ENCODE measurements around the gene TPRN.

Gene TPRN

DNA sequence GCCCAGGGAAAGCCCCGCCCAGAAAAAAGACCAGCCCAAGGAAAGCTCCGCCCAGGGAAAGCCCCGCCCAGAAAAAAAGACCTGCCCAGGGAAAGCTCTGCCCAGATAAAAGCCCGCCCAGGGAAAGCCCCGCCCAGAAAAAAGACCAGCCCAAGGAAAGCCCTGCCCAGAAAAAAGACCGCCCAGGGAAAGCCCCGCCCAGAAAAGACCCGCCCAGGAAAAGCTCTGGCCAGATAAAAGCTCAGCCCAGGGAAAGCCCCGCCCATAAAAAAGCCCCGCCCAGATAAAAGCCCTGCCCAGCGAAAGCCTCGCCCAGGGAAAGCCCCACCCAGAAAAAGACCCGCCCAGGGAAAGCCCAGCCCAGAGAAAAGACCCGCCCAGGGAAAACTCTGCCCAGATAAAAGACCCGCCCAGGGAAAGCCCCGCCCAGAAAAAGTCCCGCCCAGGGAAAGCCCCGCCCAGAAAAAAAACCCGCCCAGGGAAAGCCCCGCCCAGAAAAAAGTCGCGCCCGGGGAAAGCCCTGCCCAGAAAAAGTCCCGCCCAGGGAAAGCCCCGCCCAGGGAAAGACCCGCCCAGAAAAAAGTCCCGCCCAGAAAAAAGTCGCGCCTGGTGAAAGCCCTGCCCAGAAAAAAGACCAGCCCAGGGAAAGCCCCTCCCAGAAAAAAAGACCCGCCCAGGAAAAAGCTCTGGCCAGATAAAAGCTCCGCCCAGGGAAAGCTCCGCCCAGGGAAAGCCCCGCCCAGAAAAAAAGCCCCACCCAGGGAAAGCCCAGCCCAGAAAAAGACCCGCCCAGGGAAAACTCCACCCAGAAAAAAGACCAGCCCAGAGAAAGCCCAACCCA lies 49.7 kb downstream of the TPRN start:
- TF ChIP-seq, protein P1, sequence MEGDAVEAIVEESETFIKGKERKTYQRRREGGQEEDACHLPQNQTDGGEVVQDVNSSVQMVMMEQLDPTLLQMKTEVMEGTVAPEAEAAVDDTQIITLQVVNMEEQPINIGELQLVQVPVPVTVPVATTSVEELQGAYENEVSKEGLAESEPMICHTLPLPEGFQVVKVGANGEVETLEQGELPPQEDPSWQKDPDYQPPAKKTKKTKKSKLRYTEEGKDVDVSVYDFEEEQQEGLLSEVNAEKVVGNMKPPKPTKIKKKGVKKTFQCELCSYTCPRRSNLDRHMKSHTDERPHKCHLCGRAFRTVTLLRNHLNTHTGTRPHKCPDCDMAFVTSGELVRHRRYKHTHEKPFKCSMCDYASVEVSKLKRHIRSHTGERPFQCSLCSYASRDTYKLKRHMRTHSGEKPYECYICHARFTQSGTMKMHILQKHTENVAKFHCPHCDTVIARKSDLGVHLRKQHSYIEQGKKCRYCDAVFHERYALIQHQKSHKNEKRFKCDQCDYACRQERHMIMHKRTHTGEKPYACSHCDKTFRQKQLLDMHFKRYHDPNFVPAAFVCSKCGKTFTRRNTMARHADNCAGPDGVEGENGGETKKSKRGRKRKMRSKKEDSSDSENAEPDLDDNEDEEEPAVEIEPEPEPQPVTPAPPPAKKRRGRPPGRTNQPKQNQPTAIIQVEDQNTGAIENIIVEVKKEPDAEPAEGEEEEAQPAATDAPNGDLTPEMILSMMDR (IDR thresholded peaks at IDR 0.05) = no peak

DNA sequence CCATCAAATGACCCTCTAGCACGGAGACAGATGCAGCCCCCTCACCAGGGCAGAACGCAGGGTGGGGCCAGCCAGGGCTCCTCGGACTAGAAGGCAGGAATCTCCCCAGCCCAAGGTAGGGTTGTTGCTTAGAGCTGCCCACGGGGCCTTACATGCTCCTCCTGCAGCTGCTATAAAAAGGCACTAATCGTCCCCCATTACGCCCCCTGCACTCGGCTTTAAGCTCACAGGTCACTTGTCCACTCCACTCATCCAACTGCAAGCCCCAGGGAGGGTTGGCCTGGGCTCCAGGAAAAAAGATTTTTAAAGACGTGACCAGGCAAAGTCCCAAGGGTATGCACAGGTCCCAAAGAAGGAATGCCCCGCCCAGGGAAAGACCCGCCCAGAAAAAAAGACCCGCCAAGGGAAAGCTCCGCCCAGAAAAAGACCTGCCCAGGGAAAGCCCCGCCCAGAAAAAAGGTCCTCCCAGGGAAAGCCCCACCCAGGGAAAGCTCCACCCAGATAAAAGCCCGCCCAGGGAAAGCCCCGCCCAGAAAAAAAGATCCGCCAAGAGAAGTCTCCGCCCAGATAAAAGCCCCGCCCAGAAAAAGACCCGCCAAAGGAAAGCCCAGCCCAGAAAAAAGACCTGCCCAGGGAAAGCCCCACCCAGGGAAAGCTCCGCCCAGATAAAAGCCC lies 50.5 kb downstream of the TPRN start:
- TF ChIP-seq, protein P1 (IDR thresholded peaks at IDR 0.05) = no peak

DNA sequence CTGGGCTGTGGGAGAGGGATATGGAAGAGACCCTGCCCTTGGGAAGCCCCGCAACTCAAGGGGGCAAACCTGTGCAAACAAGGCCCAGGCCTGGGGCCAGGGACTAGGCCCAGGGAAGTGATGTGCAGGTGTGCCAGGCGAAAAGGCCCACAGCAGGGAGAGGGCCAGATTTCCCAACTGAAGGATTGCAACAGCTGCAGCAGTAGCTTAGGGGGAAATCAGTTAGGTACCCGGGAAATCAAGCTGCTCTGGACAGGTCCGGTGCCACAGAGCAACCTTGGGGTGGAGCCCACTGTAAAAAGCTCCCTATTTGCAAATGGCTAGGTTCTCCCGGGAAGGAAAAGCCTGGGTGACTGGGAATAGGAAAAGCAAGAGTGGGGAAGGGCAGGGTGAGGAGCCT lies 51.2 kb downstream of the TPRN start:
- TF ChIP-seq, protein P1 (IDR thresholded peaks at IDR 0.05) = no peak

DNA sequence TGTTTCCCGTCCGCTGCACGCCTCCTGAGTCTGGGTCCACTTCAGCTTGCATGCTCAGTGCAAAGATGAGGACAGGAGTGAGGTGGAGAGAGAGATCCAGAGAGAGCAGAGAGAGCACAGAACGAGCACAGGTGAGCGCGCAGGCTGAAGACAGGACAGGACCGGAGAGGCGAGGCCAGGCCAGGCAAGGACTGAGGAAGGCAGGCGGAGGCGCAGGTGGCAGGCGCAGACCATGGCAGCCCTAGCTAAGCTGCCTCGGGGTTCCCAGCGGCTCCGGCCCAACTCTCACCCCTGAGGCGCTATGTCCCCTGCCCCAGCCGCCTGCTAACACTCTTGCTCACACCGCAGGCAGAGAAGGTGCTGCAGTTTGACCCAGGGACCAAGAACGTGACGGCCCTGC lies 51.9 kb downstream of the TPRN start:
- TF ChIP-seq, protein P1 (IDR thresholded peaks at IDR 0.05) = no peak

DNA sequence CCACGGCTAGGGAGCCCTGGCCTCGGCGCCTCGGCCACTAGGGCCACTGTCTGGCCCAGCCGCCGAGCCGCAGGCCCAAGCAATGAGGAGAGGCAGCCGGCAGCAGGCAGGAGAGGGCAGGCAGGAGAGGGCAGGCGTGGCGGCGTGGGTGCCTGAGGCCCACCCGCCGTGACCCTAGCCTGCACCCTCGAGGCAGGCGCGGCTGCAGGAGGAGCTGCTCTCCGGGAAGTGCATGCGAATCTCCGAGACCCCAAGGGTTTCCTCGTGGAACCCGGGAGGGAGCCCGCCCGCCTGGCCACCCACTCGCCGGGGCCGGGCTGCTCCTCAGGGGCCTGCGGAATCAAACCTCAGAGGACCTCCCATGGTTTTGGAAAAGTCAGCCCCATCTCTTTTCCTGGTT lies 52.3 kb downstream of the TPRN start:
- TF ChIP-seq, protein P1 (IDR thresholded peaks at IDR 0.05) = no peak

DNA sequence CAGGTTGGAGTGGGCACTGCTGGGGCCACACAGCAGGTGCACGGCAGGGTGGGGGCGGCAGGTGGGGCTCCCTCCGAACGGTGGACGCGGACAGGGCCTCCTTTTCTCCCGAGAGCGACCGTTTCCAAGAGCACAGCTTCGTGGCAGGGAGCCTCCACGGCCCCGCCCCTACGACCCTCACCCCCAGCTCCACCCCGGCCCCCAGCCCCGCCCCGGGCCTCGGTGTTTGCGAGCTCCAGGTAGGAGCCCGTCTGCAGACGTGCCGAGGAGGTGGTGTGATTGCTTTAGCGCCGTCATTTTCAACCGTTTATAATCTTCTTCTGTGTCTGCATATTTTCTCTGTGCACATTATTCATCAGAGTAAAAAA lies 52.8 kb downstream of the TPRN start:
- TF ChIP-seq, protein P1 (IDR thresholded peaks at IDR 0.05) = no peak

DNA sequence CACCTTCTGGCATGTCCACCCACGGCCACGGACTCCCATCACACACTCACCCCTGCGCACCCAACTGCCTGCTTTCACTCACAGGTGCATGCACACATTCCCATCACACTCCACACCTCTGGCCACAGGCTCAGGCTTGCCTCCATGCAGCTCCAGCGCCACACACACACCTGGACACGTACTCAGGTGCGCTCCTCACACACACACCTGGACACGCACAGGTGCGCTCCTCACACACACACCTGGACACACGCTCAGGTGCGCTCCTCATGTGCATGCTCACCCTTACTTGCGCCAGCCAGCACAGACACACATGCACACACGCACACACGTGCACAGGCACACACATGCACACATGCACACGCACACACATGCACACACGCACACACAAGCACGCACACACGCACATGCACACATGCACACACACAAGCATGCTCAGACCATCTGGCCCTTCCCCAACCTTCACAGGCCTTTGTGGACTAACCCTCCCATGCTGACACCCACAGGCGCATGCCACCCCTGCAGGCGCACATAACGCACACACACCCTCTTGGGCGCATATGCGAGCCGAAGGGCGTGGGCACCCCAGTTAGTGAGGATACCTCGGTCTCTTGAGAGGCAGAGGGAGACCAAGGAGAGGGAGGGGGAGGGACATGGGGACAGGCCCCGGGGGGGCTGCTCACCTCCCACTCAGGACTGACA lies 53.3 kb downstream of the TPRN start:
- TF ChIP-seq, protein P1 (IDR thresholded peaks at IDR 0.05) = no peak
